ENCODE data around the gene YIPF3. TPM values are rescaled to one million over a fixed set of nuclear protein-coding genes. Genes with fewer than 3 reads are reported as not detected.

Gene YIPF3
- total RNA-seq, 1 experiment from 2014 or later: 89.7 TPM

DNA sequence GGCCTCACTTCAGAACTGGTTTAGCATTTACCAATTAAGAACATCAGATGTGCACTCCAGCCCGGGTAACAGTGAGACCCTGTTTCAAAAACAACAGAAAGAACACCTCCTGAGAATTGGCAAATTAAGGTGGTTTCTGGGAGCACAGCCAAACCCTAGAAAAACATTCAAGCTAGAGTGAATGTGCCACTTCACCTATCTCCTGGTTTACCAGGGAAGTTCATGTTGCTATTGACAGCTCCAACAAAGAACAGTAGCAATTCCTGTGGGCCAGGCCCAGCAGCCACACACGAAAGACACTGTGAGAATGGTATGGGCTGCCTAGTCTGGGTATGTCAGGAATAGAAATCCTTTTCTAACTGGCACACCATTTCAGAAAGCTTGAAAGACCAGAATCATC, 5.1 kb upstream of the YIPF3 start:
- Histone ChIP-seq H3K79me2 (ENCODE audit: low read length) (peaks cover 35% of the 10 kb centered on the region), H3K27me3 (ENCODE audit: low read length) (no peaks in the 10 kb centered on the region), H3K9me3 (ENCODE audit: low read length) (no peaks in the 10 kb centered on the region), H2AFZ (ENCODE audit: low read length) (no peak overlapping the region), H3F3A (ENCODE audit: low read length, unreplicated experiment) (no peaks in the 10 kb centered on the region), H3K27ac (ENCODE audit: low read length) (no peak overlapping the region), H3K4me1 (ENCODE audit: insufficient read depth, low read length) (peaks cover 4% of the 10 kb centered on the region; the same call in 1 of the 2 replicates), H3K9ac (ENCODE audit: low read length) (no peak overlapping the region), H3K9me2 (replicated peaks; ENCODE audit: low read length) (no peaks in the 10 kb centered on the region), H3K4me3 (ENCODE audit: low read length) (no peak overlapping the region), H4K20me1 (ENCODE audit: low read length) (peaks cover 22% of the 10 kb centered on the region), H3K36me3 (ENCODE audit: low read depth, low read length) (peaks cover 76% of the 10 kb centered on the region), H3K4me2 (ENCODE audit: low read length) (no peak overlapping the region)
- CTCF ChIA-PET: no interaction called here
- DNase-seq (no peak), ATAC-seq (no peak)
- POLR2A ChIA-PET (ENCODE audit: unreplicated experiment): interaction anchor here (0.7 kb wide), 1 partner anchor 108 kb away, joined by 3 read pairs; no protein-coding TSS in a partner anchor
- no peak for TF ChIP-seq EZH2 (IDR thresholded peaks at IDR 0.05; ENCODE audit: low read length, unreplicated experiment)
- no peak for TF ChIP-seq CTCF (conservative IDR thresholded peaks at IDR 0.05; ENCODE audit: low read depth, low read length)
- no peak for TF ChIP-seq EZH2phosphoT487 (IDR thresholded peaks at IDR 0.05; ENCODE audit: borderline replicate concordance, low read length)
- intact Hi-C loops (cut with micrococcal nuclease): no loop called here
- no TSS peak for BruUV-seq (replicated peaks)

DNA sequence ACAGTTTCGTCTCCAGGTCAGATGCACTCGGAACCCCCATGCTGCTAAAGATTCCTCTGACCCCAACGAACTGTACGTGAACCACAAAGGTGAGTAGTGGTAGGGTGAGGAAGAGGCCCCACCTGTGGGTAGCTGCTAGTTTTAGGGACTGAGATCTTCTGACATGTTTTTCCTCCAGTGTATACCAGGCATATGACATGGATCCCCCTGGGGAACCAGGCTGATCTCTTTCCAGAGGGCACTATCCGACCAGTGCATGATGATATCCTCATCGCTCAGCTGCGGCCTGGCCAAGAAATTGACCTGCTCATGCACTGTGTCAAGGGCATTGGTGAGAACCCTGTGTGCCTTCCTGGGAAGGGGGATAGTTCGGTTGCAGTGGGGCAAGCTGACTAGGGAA, 3.4 kb upstream of the YIPF3 start:
- TF ChIP-seq CTCF (conservative IDR thresholded peaks at IDR 0.05; ENCODE audit: low read depth, low read length) (no peak), EZH2phosphoT487 (IDR thresholded peaks at IDR 0.05; ENCODE audit: borderline replicate concordance, low read length) (no peak), EZH2 (IDR thresholded peaks at IDR 0.05; ENCODE audit: low read length, unreplicated experiment) (no peak)
- peaks cover 51% of the 10 kb centered on the region for H3K79me2 ChIP-seq (ENCODE audit: low read length)
- no peaks in the 10 kb centered on the region for H3K27me3 ChIP-seq (ENCODE audit: low read length)
- H3K36me3 ChIP-seq (ENCODE audit: low read depth, low read length): peaks cover 58% of the 10 kb centered on the region
- ChIA-PET POLR2A (ENCODE audit: unreplicated experiment) (no interaction called here), CTCF (no interaction called here)
- ATAC-seq: no peak
- no peaks in the 10 kb centered on the region for H3K9me2 ChIP-seq (replicated peaks; ENCODE audit: low read length)
- H3K4me2 ChIP-seq (ENCODE audit: low read length): no peak overlapping the region
- H3K27ac ChIP-seq (ENCODE audit: low read length): no peak overlapping the region
- no peaks in the 10 kb centered on the region for H3F3A ChIP-seq (ENCODE audit: low read length, unreplicated experiment)
- H3K4me1 ChIP-seq (ENCODE audit: insufficient read depth, low read length): peaks cover 12% of the 10 kb centered on the region
- DNase-seq: no peak
- no peaks in the 10 kb centered on the region for H3K9me3 ChIP-seq (ENCODE audit: low read length)
- no peak overlapping the region for H3K9ac ChIP-seq (ENCODE audit: low read length)
- intact Hi-C loops (cut with micrococcal nuclease): no loop called here
- H4K20me1 ChIP-seq (ENCODE audit: low read length): peaks cover 22% of the 10 kb centered on the region
- H3K4me3 ChIP-seq (ENCODE audit: low read length): no peak overlapping the region
- no TSS peak for BruUV-seq (replicated peaks)
- no peak overlapping the region for H2AFZ ChIP-seq (ENCODE audit: low read length)

DNA sequence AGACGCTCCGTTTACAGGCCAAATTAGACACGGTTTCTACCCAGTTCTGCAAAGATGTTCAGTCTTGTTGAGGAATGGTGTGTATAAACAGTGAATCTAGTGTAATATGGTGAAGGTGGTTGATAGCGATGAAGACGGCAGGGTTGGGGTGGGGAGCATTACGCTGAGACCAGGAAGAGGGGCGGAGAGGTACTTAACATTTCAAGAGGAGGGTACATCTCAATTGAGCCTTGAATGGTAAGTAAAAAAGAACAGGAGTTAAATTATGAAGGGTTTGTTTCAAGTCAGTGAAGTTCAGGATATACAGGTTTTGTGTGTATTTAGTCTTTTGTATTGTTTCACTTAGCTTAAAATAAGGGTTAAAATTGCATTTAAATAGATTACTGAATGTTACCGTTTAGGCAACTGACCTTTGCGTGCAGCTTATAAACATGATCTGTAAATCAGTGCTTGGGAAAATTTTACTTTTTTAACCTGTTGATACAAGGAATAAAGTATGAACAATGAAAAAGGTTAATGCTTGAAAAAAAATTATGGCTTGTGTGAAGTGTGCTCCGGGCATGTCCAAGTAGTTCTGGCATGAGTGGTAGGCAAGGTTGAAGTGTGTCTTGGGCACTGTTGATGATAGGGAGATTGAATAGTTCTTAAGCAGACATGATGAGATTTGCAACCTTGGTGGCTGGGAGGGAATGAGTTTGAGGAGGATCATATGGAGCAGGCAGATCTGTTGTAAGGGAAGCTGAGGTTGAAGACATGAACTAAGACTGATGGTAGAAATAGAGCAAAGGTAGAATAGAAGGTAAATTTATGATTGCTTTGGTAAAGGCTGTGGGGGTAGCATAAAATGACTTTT, 1.0 kb upstream of the YIPF3 start:
- H3K9me3 ChIP-seq (ENCODE audit: low read length): no peaks in the 10 kb centered on the region
- H3K4me1 ChIP-seq (ENCODE audit: insufficient read depth, low read length): peaks cover 16% of the 10 kb centered on the region
- H3F3A ChIP-seq (ENCODE audit: low read length, unreplicated experiment): no peaks in the 10 kb centered on the region
- H3K36me3 ChIP-seq (ENCODE audit: low read depth, low read length): peaks cover 48% of the 10 kb centered on the region
- BruUV-seq (replicated peaks): no TSS peak
- H4K20me1 ChIP-seq (ENCODE audit: low read length): peaks cover 22% of the 10 kb centered on the region
- no peaks in the 10 kb centered on the region for H3K9me2 ChIP-seq (replicated peaks; ENCODE audit: low read length)
- no peaks in the 10 kb centered on the region for H3K27me3 ChIP-seq (ENCODE audit: low read length)
- TF ChIP-seq EZH2 (IDR thresholded peaks at IDR 0.05; ENCODE audit: low read length, unreplicated experiment): no peak
- TF ChIP-seq CTCF (conservative IDR thresholded peaks at IDR 0.05; ENCODE audit: low read depth, low read length): no peak
- no peak for TF ChIP-seq EZH2phosphoT487 (IDR thresholded peaks at IDR 0.05; ENCODE audit: borderline replicate concordance, low read length)
- peak overlapping the region; percentile 51 for H3K27ac ChIP-seq (ENCODE audit: low read length)
- H3K79me2 ChIP-seq (ENCODE audit: low read length): peaks cover 59% of the 10 kb centered on the region
- peak overlapping the region; percentile 99 for H3K9ac ChIP-seq (ENCODE audit: low read length)
- DNase-seq (no peak), ATAC-seq (no peak)
- peak overlapping the region; percentile 98 for H3K4me3 ChIP-seq (ENCODE audit: low read length)
- H2AFZ ChIP-seq (ENCODE audit: low read length): peak overlapping the region; percentile 27
- intact Hi-C loops (cut with micrococcal nuclease): no loop called here
- peak overlapping the region; percentile 91 for H3K4me2 ChIP-seq (ENCODE audit: low read length)
- ChIA-PET CTCF (no interaction called here), POLR2A (ENCODE audit: unreplicated experiment) (no interaction called here)

Measured in PC-3 (cell line).